Stimulated activated CD4-positive, alpha-beta T cell treated with anti-CD3 and anti-CD28 coated beads, Interleukin-1b, Interleukin-23, amount 100 ng/mL, for 4 hours (primary cell): ENCODE measurements around the gene FAM120C.

Source experiments
- DNase-seq, 2 donors: peaks; one replicate each; pipeline ENCODE4 v3.0.0-alpha.2; 2020; ENCODE audit warnings: low read depth in 2 of 2

FAM120C gene

DNA sequence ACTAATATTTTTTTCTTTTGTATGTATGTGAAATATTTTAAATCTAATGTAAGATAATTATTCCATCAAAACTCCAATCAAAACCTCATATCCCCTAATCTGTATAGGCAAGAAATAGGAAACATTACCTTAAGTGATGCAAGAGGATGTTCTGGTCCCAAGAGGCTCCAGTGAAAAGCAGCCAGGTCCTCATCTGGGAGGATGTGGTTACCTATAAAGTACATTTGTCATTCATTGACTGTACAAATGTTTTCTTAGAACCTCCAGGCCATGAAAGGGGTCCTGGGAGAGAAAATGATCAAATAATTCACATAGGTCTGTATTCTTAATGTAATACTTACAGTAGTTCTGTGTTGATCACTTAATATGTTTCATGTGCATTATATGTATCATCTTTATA, 25.5 kb downstream of the FAM120C start:
- no peak for DNase-seq

GRCh38 chrX:54134269-54134668, 48.8 kb downstream of the FAM120C start:
- DNase-seq: no peak

- DNase-seq: no peak
These were observed 66.7 kb downstream of the FAM120C start for GRCh38 chrX:54116391-54116790.

DNA sequence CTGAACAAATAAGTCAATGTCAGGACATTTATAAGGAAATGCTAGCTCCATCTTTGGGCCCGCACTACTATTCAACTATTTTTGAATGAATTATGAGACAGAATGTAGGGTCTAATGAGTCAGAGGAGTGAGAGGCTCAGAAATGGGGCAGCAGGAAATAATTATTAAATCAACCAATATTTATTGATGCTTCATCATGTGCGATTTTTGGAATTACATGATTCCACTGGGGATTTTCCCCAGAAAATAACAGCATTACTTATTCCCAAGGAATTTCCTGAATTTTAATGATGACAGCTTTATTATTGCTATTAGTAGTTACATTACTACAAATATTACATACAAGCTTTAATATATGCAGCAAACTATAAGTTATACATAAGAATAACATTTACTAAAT, 89.5 kb downstream of the FAM120C start:
- no peak for DNase-seq

GRCh38 chrX:54093159-54093558, 89.9 kb downstream of the FAM120C start:
- no peak for DNase-seq

DNA sequence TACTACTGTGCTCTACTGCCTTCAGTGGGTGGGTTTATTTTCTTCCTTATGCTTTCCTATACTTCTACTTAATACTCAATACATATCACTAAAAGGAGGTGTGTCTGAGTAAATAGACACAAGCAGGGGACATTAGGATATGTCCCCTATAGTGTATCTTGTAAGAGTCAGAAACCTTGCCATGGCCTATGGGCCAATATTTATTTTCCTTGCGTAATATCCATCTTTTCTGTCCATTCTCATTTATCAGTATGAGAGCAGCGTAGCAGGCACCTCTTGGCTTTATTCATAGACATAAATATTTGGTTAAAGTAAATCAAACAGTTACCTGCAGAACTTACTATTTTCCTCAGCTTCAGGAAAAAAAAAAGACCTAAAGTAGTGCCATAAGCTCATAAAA, 92.2 kb downstream of the FAM120C start:
- DNase-seq: no peak

DNA sequence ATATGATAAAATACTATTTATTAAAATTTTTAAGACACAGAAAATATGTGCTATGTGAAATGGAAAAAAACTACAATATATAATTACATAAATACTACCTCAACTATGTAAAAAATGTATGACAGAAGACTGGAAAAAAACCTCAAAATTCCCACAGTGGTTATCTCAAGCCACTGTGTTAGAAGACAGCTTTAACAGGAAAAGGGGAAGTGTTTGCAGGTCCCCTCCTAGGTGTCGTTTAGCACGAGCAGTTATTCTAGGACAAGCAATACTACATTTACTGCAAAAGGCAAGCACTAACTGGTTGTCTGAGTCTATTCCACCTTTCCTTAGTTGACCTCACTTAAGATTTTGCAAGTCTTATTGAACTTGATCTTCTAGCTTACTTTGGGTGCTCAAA, 93.9 kb downstream of the FAM120C start:
- no peak for DNase-seq

GRCh38 chrX:54087661-54088060, 95.4 kb downstream of the FAM120C start:
- no peak for DNase-seq

DNA sequence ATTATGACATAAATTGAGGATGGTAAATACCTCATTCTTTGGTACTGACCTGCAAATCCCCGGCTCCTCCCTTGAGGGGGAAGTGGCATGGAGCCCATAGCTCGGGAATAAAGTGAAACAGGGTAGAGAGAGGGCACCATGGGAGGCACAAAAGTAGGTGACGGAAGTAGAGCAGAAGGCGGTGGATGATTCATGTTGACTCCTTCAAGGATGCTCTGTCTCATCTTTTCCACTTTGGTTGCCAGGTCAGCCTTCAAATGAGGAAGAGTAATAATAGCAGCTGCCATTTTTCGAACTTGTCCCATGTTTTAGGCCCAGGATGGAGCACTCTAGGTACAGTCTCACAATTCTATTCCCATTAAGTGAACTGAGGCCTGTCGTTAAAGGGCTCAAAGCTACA, 97.4 kb downstream of the FAM120C start:
- DNase-seq: no peak

- no peak for DNase-seq
These were observed 106.2 kb downstream of the FAM120C start for GRCh38 chrX:54076903-54077302.

GRCh38 chrX:54074826-54075225, 108.2 kb downstream of the FAM120C start:
- DNase-seq: no peak

- DNase-seq: no peak
These were observed 115.3 kb downstream of the FAM120C start for GRCh38 chrX:54067766-54068165.

DNA sequence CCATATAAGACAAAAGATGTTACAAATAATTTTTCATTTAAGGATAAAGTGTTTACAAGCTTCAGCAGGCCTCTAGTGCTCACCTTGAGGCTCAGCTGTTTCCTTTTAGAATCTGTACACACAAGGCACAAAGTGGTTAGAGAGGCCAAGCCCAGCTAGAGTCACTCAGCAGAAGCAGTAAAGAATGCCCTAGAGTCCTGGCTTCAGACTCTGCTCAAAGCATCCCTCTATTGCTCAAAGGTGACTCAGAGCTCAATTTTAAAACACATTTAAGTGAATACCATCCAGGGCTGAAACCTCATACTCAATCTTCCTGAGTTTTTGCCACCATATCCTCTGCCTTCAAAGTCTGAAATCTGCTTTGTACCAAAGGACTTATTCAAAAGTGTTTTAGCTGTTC, 116.2 kb downstream of the FAM120C start:
- DNase-seq: no peak

- no peak for DNase-seq
These were observed 118.5 kb downstream of the FAM120C start for GRCh38 chrX:54064564-54064963.

DNA sequence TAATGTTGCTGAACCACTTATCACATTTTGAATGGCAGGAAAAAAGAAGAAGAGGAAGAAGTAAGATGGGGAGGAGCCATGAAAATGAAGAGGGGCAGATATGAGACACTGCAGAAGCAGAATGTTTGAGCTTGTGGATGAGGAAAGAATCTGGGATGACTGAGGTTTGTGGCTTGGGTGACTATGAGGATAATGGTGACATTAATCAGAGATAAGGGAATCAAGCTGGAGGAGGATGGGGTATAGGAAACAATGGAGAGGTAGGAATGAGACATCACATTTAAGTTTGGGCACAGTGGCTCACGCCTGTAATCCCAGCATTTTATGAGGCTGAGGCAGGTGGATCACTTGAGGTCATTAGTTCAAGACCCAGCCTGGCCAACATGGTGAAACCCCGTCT, 119.7 kb downstream of the FAM120C start:
- DNase-seq: no peak

DNA sequence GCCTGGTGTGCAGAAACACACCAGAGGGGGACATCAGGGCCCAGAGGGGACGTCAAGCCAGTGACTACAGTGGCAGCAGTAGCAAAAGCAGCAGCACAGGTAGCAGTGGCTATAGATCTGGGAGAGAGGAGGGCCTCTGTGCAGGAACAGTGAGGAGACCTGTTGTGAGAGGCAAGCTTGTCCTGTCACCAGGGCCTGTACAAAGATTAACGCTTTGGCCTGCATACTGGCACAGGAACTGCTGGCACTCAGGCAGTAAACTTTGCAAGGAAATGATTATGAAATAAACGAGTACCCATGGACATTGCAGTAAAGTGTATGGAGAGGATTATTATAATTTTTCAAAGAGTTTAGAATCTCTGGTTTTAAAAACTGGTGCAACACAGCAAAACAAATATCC, 133.3 kb downstream of the FAM120C start:
- no peak for DNase-seq

DNA sequence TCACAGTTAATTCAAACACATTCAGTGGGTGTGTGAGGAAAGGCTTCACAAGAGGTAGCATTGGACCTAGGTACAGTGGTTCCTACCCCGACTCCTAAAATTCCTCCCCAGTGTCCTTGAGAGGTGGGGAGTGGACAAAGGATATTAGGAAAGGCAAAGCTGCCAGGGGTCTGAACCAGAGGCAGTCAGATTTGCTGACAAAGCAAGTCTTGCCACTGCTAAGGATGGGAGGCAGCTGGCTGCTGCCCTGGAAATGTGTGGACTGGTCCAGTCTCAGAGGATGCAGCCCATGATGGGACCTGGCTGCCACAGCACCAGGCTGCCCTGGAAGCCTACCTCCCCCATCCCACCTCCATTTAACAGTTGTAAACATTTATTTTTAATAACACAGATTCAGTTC, 134.6 kb downstream of the FAM120C start:
- no peak for DNase-seq

- DNase-seq: no peak
These were observed 137.4 kb downstream of the FAM120C start for GRCh38 chrX:54045563-54046228.

GRCh38 chrX:54044877-54045338, 138.1 kb downstream of the FAM120C start:
- no peak for DNase-seq

- peak; percentile 91 to 95 for DNase-seq
These were observed 138.8 kb downstream of the FAM120C start, which contains the start of gene PHF8 for GRCh38 chrX:54044126-54044876. PHF8 (minus strand) TSS chrX:54044473; CDS start chrX:54042728, 1,745 bp downstream.

DNA sequence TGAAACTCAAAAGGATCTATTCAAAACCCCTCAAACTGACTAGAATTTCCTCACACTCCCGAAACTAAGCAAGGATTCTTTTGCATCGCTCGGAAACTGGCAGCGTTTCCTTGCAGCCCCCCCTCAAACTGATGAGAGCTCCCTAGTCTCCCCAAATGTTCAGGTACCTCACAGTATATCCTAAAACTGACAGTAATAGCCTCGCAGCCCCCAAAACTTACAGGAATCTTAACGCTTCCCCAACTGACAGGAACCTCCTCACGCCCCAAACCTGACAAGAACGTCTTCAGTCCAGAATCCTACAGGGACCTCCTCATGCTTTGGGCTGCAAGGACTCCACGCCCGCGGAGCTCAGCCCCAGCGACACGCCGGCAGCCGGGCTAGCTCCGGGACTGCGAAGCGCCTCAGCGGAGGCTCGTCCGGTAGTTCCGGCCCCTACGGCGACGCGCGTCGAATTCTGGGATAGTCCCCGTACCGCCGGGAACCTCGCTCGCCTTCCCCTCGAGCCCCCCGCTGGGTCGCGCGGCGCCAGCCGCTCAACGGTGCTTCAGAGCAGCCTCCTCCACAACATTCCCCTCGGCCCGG, 139.4 kb downstream of the FAM120C start:
- DNase-seq: peak in 1 of 2 donors; percentile 23

- no peak for DNase-seq
These were observed 140.0 kb downstream of the FAM120C start for GRCh38 chrX:54043056-54043455.

GRCh38 chrX:54042609-54043021, 140.4 kb downstream of the FAM120C start:
- peak; percentile 8 to 10 for DNase-seq
